RCC 7860 (cell line): ENCODE results near the gene KDM1B.
A peak's percentile ranks its signal among the peaks of the same experiment; 100 is the strongest.
"Not testable (repeated sequence)": the region's sequence is repeated elsewhere in the genome, so short reads cannot be mapped to it uniquely, and the experiment has no call there.

Source experiments
- DNase-seq: peaks from one replicate; pipeline ENCODE4 v3.0.0-alpha.2; 2015; ENCODE audit warnings: low spot score
- FAIRE-seq: peaks from 2 replicates; lab custom pipeline; 2012; peaks lifted over from hg19 to GRCh38; lab: Jason Lieb, UNC

Gene KDM1B

DNA sequence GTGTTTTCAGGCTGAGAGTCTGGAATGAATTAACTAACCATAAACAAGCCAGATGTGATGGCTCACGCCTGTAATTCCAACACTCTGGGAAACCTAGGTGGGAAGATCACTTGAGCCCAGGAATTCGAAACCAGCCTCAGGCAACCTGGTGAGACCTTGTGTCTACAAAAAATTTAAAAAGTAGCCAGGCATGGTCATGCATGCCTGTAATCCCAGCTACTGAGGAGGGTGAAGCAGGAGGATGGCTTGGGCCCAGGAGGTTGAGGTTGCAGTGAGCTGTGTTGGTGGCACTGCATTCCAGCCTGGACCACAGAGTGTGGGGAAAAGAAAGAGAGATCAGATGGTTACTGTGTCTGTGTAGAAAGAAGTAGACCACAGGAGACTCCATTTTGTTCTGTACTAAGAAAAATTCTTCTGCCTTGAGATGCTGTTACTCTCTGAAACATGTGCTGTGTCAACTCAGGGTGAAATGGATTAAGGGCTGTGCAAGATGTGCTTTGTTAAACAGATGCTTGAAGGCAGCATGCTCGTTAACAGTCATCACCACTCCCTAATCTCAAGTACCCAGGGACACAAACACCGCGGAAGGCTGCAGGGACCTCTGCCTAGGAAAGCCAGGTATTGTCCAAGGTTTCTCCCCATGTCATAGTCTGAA lies 71.4 kb downstream of the KDM1B start:
- not testable (repeated sequence) for DNase-seq, FAIRE-seq

GRCh38 chr6:18227166-18227565 lies 71.9 kb downstream of the KDM1B start:
- not testable (repeated sequence) for DNase-seq, FAIRE-seq

DNA sequence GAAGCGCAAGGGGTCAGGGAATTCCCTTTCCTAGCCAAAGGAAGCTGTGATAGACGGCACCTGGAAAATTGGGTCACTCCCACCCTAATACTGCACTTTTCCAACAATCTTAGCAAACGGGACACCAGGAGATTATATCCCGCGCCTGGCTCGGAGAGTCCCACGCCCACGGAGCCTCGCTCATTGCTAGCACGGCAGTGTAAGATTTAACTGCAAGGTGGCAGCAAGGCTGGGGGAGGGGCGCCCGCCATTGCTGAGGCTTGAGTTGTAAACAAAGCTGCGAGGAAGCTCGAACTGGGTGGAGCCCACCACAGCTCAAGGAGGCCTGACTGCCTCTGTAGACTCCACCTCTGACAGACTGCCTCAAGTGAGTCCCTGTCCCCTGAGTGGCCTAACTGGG lies 73.4 kb downstream of the KDM1B start:
- DNase-seq, FAIRE-seq: not testable (repeated sequence)

- FAIRE-seq = not testable (repeated sequence)
Observed at GRCh38 chr6:18231856-18232255, 76.6 kb downstream of the KDM1B start.

DNA sequence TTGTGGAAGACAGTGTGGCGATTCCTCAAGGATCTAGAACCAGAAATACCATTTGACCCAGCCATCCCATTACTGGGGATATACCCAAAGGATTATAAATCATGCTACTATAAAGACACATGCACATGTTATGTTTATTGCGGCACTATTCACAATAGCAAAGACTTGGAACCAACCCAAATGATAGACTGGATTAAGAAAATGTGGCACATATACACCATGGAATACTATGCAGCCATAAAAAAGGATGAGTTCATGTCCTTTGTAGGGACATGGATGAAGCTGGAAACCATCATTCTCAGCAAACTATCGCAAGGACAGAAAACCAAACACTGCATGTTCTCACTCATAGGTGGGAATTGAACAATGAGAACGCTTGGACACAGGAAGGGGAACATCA lies 78.5 kb downstream of the KDM1B start:
- DNase-seq, FAIRE-seq: not testable (repeated sequence)

More at GRCh38 chr6:18231856-18232255, 76.6 kb downstream of the KDM1B start:
- not testable (repeated sequence) for DNase-seq

GRCh38 chr6:18234564-18234963 lies 79.3 kb downstream of the KDM1B start:
- no peak for DNase-seq
- FAIRE-seq = no peak

DNA sequence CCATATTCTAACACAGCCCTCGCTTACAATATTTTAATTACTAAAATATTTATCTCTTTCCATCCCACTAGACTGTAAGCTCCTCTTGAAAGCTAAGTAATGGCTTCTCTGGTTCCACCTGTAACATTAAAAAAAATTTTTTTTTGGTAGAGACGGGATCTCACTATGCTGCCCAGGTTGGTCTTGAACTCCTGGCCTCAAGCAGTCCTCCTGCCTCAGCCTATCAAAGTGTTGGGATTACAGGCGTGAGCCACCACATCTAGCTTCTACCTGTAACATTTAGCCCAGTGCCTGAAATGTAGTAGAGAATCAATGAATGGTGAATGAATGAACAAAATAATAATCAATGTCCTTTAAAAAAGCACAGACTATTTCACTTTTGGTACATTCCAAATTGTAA lies 80.3 kb downstream of the KDM1B start:
- DNase-seq (no peak), FAIRE-seq (no peak)

DNA sequence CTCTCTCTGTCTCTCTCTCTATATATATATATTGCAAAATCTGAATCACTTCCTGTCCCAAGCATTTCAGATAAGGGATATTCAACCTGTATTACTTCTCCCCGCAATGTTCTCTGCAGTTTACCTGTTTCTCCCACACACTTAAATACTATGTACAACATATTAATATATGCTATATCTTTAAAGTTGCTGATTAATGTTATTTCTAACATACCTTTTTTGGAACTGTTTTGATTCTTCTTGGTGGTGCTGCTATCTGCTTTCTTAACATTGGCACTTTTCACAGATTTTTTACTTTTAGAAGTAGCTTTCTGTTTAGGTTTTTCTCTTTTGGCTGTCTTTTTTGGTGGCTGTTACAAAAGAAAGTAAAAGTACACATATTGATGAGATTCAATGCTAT lies 81.9 kb downstream of the KDM1B start:
- DNase-seq = no peak
- FAIRE-seq = no peak

DNA sequence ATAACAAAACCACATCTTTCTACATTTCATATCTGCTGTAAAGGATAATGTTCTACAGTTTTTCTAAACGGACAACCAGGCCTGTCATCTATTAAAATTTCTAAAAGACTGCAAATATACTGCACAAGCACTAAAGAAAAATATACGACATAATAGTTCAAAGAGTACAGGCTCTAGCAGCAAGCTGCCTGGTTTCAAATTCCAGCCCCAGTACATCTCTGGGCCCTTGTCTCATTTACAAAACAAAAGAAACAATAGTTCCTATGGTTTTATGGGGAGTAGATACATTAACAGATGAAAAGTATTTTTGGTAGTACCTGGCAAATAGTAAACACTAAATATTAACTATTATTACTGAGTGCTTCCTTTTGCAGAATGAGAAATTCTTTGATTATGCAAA lies 85.0 kb downstream of the KDM1B start:
- DNase-seq (no peak), FAIRE-seq (no peak)

GRCh38 chr6:18241208-18242038 lies 86.2 kb downstream of the KDM1B start:
- no peak for FAIRE-seq
- no peak for DNase-seq

GRCh38 chr6:18242062-18242851 lies 87.0 kb downstream of the KDM1B start:
- DNase-seq (peak; percentile 75), FAIRE-seq (no peak)

GRCh38 chr6:18243302-18243893 lies 88.2 kb downstream of the KDM1B start:
- no peak for DNase-seq
- FAIRE-seq = no peak

DNA sequence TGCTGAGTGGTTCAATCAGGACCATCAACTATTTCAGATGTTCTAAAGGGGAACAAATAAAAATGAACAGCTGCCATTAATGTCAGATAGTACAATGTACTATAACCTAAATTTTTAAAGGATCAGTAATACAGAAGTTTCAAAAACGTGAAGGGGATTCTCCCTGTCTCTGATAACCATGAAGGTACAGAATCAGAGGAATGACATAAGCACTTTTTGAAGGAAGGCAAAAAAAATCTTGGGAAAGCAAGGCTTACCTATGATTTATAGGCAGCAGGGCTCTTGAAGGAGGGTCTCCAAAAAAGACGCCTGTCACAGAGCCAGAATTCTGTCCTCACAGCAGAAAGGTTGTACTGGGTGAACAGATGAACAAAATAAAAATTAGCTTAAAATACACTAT lies 89.0 kb downstream of the KDM1B start:
- DNase-seq (no peak), FAIRE-seq (no peak)

GRCh38 chr6:18245079-18245478 lies 89.9 kb downstream of the KDM1B start:
- FAIRE-seq = no peak
- DNase-seq = no peak

DNA sequence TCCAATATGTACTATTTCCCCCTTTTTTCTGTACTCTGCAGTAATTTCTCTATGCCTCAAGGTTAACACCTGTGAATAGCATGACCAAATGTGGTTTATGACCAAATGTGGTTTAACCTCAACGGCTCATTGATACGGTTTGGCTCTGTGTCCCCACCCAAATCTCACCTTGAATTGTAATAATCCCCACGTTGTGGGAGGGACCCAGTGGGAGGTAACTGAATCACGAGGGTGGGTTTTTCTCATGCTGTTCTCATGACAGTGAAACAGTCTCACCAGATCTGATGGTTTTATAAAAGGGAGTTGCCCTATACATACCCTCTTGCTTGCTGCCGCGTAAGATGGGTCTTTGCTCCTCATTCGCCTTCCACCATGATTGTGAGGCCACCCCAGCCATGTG lies 90.4 kb downstream of the KDM1B start:
- no peak for DNase-seq
- FAIRE-seq = no peak

- DNase-seq (no peak), FAIRE-seq (no peak)
Observed at GRCh38 chr6:18246205-18246604, 91.0 kb downstream of the KDM1B start.

DNA sequence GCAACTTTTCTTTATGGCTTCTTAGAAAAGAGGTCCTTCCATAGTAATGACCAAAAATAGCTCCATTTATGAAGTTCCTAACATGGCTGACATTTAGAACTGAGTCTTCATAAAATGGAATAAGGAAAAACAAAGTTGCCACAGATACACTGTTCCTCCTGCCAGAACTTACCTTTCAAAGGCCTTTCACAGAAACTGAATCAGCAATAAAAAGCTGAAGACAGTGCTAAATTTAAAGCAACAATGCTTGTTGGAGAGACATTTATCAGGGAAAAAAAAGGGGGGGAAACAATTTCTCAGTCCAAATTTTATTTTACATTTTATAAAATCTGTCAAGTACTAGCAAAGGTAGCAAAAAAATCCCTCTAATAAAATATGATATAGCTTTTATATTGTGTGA lies 91.8 kb downstream of the KDM1B start:
- FAIRE-seq (no peak), DNase-seq (no peak)

- no peak for FAIRE-seq
- no peak for DNase-seq
Observed at GRCh38 chr6:18248698-18249097, 93.5 kb downstream of the KDM1B start.

GRCh38 chr6:18249271-18249670 lies 94.0 kb downstream of the KDM1B start:
- no peak for FAIRE-seq

DNA sequence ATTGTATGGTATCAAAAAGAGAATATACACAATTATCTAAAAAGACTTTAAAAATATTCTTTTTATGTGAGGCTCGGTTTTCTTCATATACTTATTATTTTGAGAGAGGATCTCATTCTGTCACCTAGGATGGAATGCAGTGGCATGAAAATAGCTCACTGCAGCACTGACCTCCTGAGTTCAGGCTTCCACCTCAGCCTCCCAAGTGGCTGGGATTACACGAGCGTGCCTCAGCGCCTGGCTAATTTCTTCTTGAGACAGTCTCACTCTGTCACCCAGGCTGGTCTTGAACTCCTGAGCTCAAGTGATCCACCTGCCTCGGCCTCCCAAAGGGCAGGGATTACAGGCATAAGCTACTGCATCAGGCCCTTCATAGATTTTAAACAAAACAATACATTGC lies 98.4 kb downstream of the KDM1B start:
- no peak for DNase-seq
- no peak for FAIRE-seq

More at GRCh38 chr6:18249271-18249670, 94.0 kb downstream of the KDM1B start:
- DNase-seq = no peak

DNA sequence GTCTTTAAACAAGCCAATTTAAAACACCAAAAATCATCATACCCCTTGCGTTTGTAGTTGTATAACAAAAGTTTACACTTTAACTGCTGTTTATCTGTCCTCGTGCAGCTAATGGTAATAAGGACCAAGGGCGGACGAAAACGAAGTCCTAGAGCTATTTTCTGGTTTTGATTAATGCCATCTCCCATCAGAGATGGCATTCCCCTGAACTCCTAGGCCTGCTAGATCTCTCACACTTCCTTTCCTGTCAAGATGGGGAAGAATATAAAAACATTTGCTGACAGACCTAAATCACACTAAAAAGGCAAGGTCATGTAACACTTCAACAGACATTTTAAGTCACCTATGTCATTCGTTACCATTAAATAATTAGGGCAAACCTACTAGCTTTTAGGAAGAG lies 99.6 kb downstream of the KDM1B start:
- FAIRE-seq = no peak
- no peak for DNase-seq
